ENCODE data around the gene OIT3.

Gene OIT3

DNA sequence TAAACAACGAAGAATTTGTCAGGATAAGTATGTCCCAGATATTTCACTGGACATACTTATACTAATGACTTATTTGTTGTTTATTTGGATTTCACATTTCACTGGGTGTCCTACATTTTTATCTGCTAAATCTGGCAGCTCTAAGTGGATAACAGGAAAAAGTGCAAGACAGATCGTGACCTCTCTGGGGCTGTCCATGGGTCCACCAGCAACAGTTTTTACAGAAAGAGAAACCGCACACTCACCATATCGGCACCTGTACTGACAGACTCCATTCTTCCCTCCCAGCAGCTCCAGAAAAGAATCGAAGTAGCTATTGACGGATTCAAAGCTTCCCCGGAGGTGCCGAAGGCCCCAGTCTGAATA, 60.7 kb downstream of the OIT3 start:
- no peak for FAIRE-seq

GRCh38 chr10:72954596-72955554, 61.3 kb downstream of the OIT3 start, which contains the start of gene PLA2G12B:
Gene PLA2G12B (minus strand): TSS chr10:72954806. CDS start chr10:72954685, 121 bp downstream.
- no peak for FAIRE-seq

- no peak for FAIRE-seq
Measured at GRCh38 chr10:72956001-72956400, 62.5 kb downstream of the OIT3 start.

DNA sequence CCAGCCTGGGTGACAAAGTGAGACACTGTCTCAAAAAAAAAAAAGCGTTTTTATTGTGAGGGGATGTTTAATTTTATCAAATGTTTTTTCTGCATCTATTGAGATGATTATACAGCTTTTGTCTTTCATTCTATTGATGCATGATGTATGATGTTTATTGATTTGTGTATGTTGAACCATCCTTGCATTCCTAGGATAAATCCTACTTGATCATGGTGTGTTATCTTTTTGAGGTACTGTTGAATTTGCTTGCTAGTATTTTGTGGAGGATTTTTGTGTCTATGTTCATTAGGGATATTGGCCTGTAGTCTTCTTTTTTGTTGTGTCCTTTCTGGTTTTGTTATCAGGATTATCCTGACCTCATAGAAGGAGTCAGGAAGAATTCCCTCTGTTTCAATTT, 83.3 kb downstream of the OIT3 start:
- FAIRE-seq, result no peak

DNA sequence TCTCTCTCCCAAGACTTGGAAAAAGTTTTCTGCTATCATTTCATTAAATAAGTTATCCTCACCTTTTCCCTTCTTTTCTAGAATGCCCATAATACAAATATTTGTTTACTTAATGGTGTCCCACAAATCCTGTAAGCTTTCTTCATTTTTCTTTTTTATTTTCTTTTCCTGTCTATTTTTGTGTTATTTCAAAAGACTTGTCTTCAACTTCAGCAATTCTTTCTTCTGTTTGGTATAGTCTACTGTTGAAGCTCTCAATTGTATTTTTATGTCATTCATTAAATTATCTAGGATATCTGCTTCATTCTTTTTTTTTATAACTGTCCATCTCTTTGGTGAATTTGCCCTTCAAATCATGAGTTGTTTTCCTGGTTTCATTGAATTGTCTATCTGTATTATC, 86.2 kb downstream of the OIT3 start:
- FAIRE-seq, result no peak

DNA sequence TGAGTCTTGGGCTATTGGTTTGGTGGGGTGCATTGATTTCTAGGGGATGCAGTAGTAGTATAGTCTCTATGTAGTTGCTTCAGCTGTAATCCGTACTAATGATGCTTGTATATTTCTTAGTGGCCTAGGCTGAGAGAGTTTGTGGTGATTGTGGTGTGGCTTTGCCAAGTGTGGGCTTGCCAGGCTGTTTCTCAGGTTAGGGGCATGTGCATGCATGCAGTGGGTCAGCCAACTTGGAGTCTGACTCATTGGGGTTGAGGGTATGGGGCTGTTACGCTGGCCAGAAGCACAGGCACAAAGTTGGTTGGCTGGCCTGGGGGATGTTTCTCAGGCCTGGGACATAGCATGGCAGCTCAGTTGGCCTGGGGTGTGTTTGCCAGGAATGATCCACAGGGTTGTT, 86.8 kb downstream of the OIT3 start:
- no peak for FAIRE-seq

DNA sequence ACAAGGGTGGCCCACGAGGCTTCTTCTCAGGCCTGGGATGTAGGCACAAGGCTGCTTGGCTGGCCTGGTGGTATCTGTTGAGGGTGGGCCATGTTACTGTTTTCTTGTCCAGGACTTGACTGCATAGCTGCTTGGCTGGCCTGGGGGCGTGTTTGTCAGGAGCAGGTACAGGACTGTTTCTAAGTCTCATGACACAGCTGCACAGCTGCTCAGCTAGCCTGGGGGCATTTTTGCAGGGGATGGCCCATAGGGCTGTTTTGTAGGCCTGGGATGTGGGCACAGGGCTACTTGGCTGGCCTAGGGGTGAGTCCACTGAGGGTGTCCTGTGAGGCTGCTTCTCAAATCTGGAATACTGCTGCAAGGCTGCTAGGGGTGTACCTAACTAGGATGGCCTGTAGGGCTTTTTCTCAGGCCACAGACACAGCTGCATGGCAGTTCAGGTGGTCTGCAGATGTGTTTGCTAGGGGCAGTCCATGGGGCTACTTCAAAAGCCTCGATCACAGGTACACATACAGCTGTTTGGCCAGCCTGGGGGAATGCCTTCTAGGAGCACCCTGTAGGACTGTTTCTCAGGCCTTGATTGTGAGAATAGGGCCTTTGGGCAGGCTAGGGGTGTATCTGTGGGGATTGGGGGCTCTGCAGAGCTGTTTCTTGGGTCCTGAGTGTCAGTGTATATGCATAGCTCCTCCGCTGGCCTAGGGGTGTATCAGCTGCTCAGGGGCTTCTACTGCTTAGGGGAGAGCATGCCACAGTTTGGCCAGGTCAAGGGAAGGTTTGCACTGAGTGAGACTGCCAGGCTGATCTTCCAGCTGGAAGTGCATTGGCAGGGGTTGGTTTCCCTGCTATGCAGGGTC, 87.7 kb downstream of the OIT3 start:
- no peak for FAIRE-seq

GRCh38 chr10:72981882-72982529, 88.5 kb downstream of the OIT3 start:
- FAIRE-seq, result no peak
